H9 (cell line): ENCODE results near the gene ANO6. TPM values are rescaled to one million over a fixed set of nuclear protein-coding genes. Genes with fewer than 3 reads are reported as not detected.

Experiments used
- DNase-seq: peaks from one replicate; pipeline ENCODE4 v3.0.0-alpha.2; 2017
- H2AFZ ChIP-seq: one replicate; pipeline ENCODE4 v1.6.1; 2013; ENCODE audit warnings: mild to moderate bottlenecking, low read length, control low read depth, moderate library complexity
- H2AK5ac ChIP-seq: 2 replicates; pipeline ENCODE4 v1.6.1; 2013; ENCODE audit warnings: low read length, control low read depth, mixed read lengths; ENCODE audit not compliant: insufficient read length
- H2BK120ac ChIP-seq: one replicate; pipeline ENCODE4 v1.6.1; 2013; ENCODE audit warnings: low read depth, mild to moderate bottlenecking, low read length, control low read depth, inconsistent platforms; ENCODE audit not compliant: poor library complexity, severe bottlenecking
- H2BK12ac ChIP-seq: 2 replicates; pipeline ENCODE4 v1.6.1; 2013; ENCODE audit warnings: low read length, control low read depth, mixed read lengths, low read depth; ENCODE audit not compliant: insufficient read length
- H2BK15ac ChIP-seq: 2 replicates; pipeline ENCODE4 v1.6.1; 2013; ENCODE audit warnings: low read depth, low read length, control low read depth
- H2BK20ac ChIP-seq: one replicate; pipeline ENCODE4 v1.6.1; 2013; ENCODE audit warnings: low read depth, mild to moderate bottlenecking, low read length, control low read depth, inconsistent platforms; ENCODE audit not compliant: poor library complexity, severe bottlenecking
- H2BK5ac ChIP-seq: 2 replicates; pipeline ENCODE4 v1.6.1; 2013; ENCODE audit warnings: low read length, control low read depth, mixed read lengths; ENCODE audit not compliant: insufficient read length
- H3K14ac ChIP-seq: 2 replicates; pipeline ENCODE4 v1.6.1; 2013; ENCODE audit warnings: low read length, control low read depth; ENCODE audit not compliant: insufficient read depth
- H3K18ac ChIP-seq: 2 replicates; pipeline ENCODE4 v1.6.1; 2013; ENCODE audit warnings: low read depth, mild to moderate bottlenecking, mixed read lengths, low read length, control low read depth; ENCODE audit not compliant: insufficient read length
- H3K23ac ChIP-seq: 2 replicates; pipeline ENCODE4 v1.6.1; 2013; ENCODE audit warnings: low read length, control low read depth, mixed read lengths, low read depth; ENCODE audit not compliant: insufficient read length
- H3K23me2 ChIP-seq: 2 replicates; pipeline ENCODE4 v1.6.1; 2013; ENCODE audit warnings: low read depth, mild to moderate bottlenecking, mixed read lengths, low read length, control low read depth; ENCODE audit not compliant: insufficient read length, poor library complexity, severe bottlenecking
- H3K27ac ChIP-seq: 2 replicates; pipeline ENCODE4 v1.5.1; 2013; ENCODE audit warnings: low read length, control low read depth, mixed read lengths, low read depth; ENCODE audit not compliant: insufficient read length
- H3K27me3 ChIP-seq: 2 replicates; pipeline ENCODE4 v1.6.1; 2013; ENCODE audit warnings: low read length, control low read depth, inconsistent platforms; ENCODE audit not compliant: insufficient read depth
- H3K4ac ChIP-seq: 2 replicates; pipeline ENCODE4 v1.6.1; 2013; ENCODE audit warnings: low read depth, mild to moderate bottlenecking, control low read depth, inconsistent platforms, low read length, moderate library complexity
- H3K4me1 ChIP-seq: 2 replicates; pipeline ENCODE4 v1.6.1; 2013; ENCODE audit warnings: low read length, control low read depth, inconsistent platforms; ENCODE audit not compliant: insufficient read depth
- H3K4me2 ChIP-seq: 2 replicates; pipeline ENCODE4 v1.6.1; 2013; ENCODE audit warnings: low read length, control low read depth, mixed read lengths; ENCODE audit not compliant: insufficient read length, insufficient read depth
- H3K56ac ChIP-seq: 2 replicates; pipeline ENCODE4 v1.6.1; 2013; ENCODE audit warnings: low read depth, mild to moderate bottlenecking, mixed read lengths, low read length, control low read depth; ENCODE audit not compliant: insufficient read length
- H3K79me1 ChIP-seq: 2 replicates; pipeline ENCODE4 v1.6.1; 2013; ENCODE audit warnings: low read depth, mild to moderate bottlenecking, moderate library complexity, low read length, control low read depth, inconsistent platforms; ENCODE audit not compliant: insufficient read depth, poor library complexity, severe bottlenecking
- H3K79me2 ChIP-seq: 2 replicates; pipeline ENCODE4 v1.6.1; 2013; ENCODE audit warnings: low read length, control low read depth, inconsistent platforms; ENCODE audit not compliant: insufficient read depth
- H3K9ac ChIP-seq: 2 replicates; pipeline ENCODE4 v1.6.1; 2013; ENCODE audit warnings: low read length, control low read depth, mixed read lengths; ENCODE audit not compliant: insufficient read length; ENCODE audit errors: extremely low read depth
- H3K9me3 ChIP-seq: one replicate; pipeline ENCODE4 v1.6.1; 2013; ENCODE audit warnings: low read depth, low read length, inconsistent platforms; ENCODE audit not compliant: control insufficient read depth
- H3T11ph ChIP-seq: one replicate; pipeline ENCODE4 v1.6.1; 2013; ENCODE audit warnings: mild to moderate bottlenecking, low read length, control low read depth, inconsistent platforms
- H4K20me1 ChIP-seq: one replicate; pipeline ENCODE4 v1.6.1; 2013; ENCODE audit not compliant: control insufficient read depth, insufficient read length, insufficient read depth
- H4K5ac ChIP-seq: 2 replicates; pipeline ENCODE4 v1.6.1; 2013; ENCODE audit warnings: low read depth, mild to moderate bottlenecking, mixed read lengths, low read length, control low read depth; ENCODE audit not compliant: insufficient read length
- H4K8ac ChIP-seq: replicated peaks from 2 replicates; pipeline ENCODE4 v1.6.1; 2013; ENCODE audit warnings: low read length, control low read depth, mixed read lengths, low read depth; ENCODE audit not compliant: insufficient read length
- H4K91ac ChIP-seq: 2 replicates; pipeline ENCODE4 v1.6.1; 2013; ENCODE audit warnings: low read depth, mild to moderate bottlenecking, moderate library complexity, mixed read lengths, low read length, control low read depth; ENCODE audit not compliant: insufficient read length
- H3K27ac Mint-ChIP-seq, 3 experiments: 2 replicates in 2 of 3; 3 replicates in 1 of 3; pipeline ENCODE4 v1.8.0; 2020 to 2021; ENCODE audit warnings: mixed read lengths in 3 of 3, mild to moderate bottlenecking in 1 of 3, moderate library complexity in 1 of 3
- H3K27me3 Mint-ChIP-seq: 2 replicates; pipeline ENCODE4 v1.8.0; 2021; ENCODE audit warnings: low read depth, mild to moderate bottlenecking, moderate library complexity, mixed read lengths
- H3K36me3 Mint-ChIP-seq, 3 experiments: 2 replicates in 2 of 3; 3 replicates in 1 of 3; pipeline ENCODE4 v1.8.0; 2020 to 2021; ENCODE audit warnings: low read depth in 3 of 3, mixed read lengths in 3 of 3; ENCODE audit not compliant: insufficient read depth in 1 of 3
- H3K4me1 Mint-ChIP-seq, 2 experiments: 2 replicates each; pipeline ENCODE4 v1.8.0; 2020; ENCODE audit warnings: mixed read lengths in 2 of 2
- H3K4me3 Mint-ChIP-seq, 2 experiments: 2 replicates in 1 of 2; 3 replicates in 1 of 2; pipeline ENCODE4 v1.8.0; 2020 to 2021; ENCODE audit warnings: mild to moderate bottlenecking in 2 of 2, mixed read lengths in 2 of 2, moderate library complexity in 1 of 2
- H3K9me3 Mint-ChIP-seq, 2 experiments: 2 replicates in 1 of 2; 3 replicates in 1 of 2; pipeline ENCODE4 v1.8.0; 2020; ENCODE audit warnings: mild to moderate bottlenecking in 2 of 2, mixed read lengths in 2 of 2, moderate library complexity in 1 of 2
- CTCF ChIP-seq: fragments of 200-600 bp; sonication (generic); conservative IDR thresholded peaks from 3 replicates; pipeline ENCODE4 v1.8.0; 2021; ENCODE audit warnings: antibody characterized with exemption, mild to moderate bottlenecking
- WGBS: extraction: QIAGEN DNeasy Blood & Tissue Kit; methylation state at CpG from one replicate; pipeline ENCODE4 v1.1.7; 2013; ENCODE audit warnings: missing lambda C conversion rate, low lambda C conversion rate, mixed read lengths; ENCODE audit not compliant: insufficient read length; ENCODE audit errors: extremely low coverage; 5-methylcytosine and 5-hydroxymethylcytosine counted together
- total RNA-seq: library from RNA; stranded (reverse); gene quantifications from 2 replicates; pipeline ENCODE4 v1.2.1, GENCODE V29; 2021

Gene ANO6
- total RNA-seq, 1 experiment from 2014 or later, result 24.3 TPM

GRCh38 chr12:45398552-45398951 lies 182.7 kb downstream of the ANO6 start:
- no peak overlapping the region for H3K27ac ChIP-seq
- no peak overlapping the region for H3K23ac ChIP-seq
- no peaks in the 10 kb centered on the region for H3K27me3 Mint-ChIP-seq
- no peak overlapping the region for H2BK20ac ChIP-seq
- H2AK5ac ChIP-seq, result no peak overlapping the region
- peaks cover 3% of the 10 kb centered on the region for H4K20me1 ChIP-seq
- no peaks in the 10 kb centered on the region for H3K4me1 ChIP-seq
- WGBS, result no CpG with 5 or more reads among the region's 4 CpGs
- H3K4me3 Mint-ChIP-seq, result no peak overlapping the region
- H2BK5ac ChIP-seq, result no peak overlapping the region
- no peak overlapping the region for H4K8ac ChIP-seq
- no peak overlapping the region for H2AFZ ChIP-seq
- no peak overlapping the region for H3K18ac ChIP-seq
- no peak for TF ChIP-seq CTCF
- H3K79me1 ChIP-seq, result no peaks in the 10 kb centered on the region
- H2BK12ac ChIP-seq, result no peak overlapping the region
- H3K27me3 ChIP-seq, result no peaks in the 10 kb centered on the region
- no peaks in the 10 kb centered on the region for H3K79me2 ChIP-seq
- no peak overlapping the region for H3K4ac ChIP-seq
- no peak overlapping the region for H2BK120ac ChIP-seq
- H3K36me3 Mint-ChIP-seq, result peaks cover 21 to 50% (median 41%) of the 10 kb centered on the region in 3 experiments
- H3K9me3 ChIP-seq, result no peaks in the 10 kb centered on the region
- peaks cover 19 to 25% of the 10 kb centered on the region in 2 experiments for H3K9me3 Mint-ChIP-seq
- no peak overlapping the region for H3T11ph ChIP-seq
- no peak overlapping the region for H4K5ac ChIP-seq
- H3K9ac ChIP-seq, result no peak overlapping the region
- DNase-seq, result no peak
- no peaks in the 10 kb centered on the region for H3K4me1 Mint-ChIP-seq
- no peaks in the 10 kb centered on the region for H3K23me2 ChIP-seq
- no peak overlapping the region for H4K91ac ChIP-seq
- H3K56ac ChIP-seq, result no peak overlapping the region
- H2BK15ac ChIP-seq, result no peak overlapping the region
- no peak overlapping the region for H3K14ac ChIP-seq
- no peak overlapping the region for H3K27ac Mint-ChIP-seq
- H3K4me2 ChIP-seq, result no peak overlapping the region
